Body of pancreas (tissue), 4 donors: ENCODE measurements around the gene FGF8. TPM values are rescaled to one million over a fixed set of nuclear protein-coding genes. Genes with fewer than 3 reads are reported as not detected.
"Not testable (repeated sequence)": the region's sequence is repeated elsewhere in the genome, so short reads cannot be mapped to it uniquely, and the experiment has no call there.

Source experiments
- ATAC-seq: fragments of 150-250 bp; one replicate; pipeline ENCODE4 v1.9.1; 2016
- DNase-seq, 4 donors: peaks; one replicate each; pipeline ENCODE4 v3.0.0-alpha.2; 2019
- H3K27ac ChIP-seq, 4 donors: fragments of 200-600 bp; sonication (generic); 1 replicate in 3 of 4; 2 replicates in 1 of 4; pipeline versions ENCODE4 v1.5.1 to v1.6.1; 2016 to 2019; ENCODE audit warnings: mild to moderate bottlenecking in 1 of 4, mixed read lengths in 1 of 4, moderate library complexity in 1 of 4
- H3K27me3 ChIP-seq, 2 donors: fragments of 200-600 bp; sonication (generic); one replicate each; pipeline ENCODE4 v1.6.0; 2016; ENCODE audit warnings: mild to moderate bottlenecking in 1 of 2
- H3K36me3 ChIP-seq, 2 donors: fragments of 200-600 bp; sonication (generic); replicated peaks in 1 of 2; 2 replicates each; pipeline ENCODE4 v1.5.1; 2016; ENCODE audit warnings: low read depth in 2 of 2; ENCODE audit not compliant: insufficient read depth in 1 of 2
- H3K4me1 ChIP-seq: fragments of 200-600 bp; sonication (generic); one replicate; pipeline ENCODE4 v1.6.0; 2016
- H3K4me3 ChIP-seq, 2 donors: fragments of 200-600 bp; sonication (generic); 1 replicate in 1 of 2; 2 replicates in 1 of 2; pipeline ENCODE4 v1.5.1; 2016 to 2019
- H3K9me3 ChIP-seq, 3 donors: fragments of 200-600 bp; sonication (generic); 1 replicate in 2 of 3; 2 replicates in 1 of 3; pipeline ENCODE4 v1.5.1; 2016
- CTCF ChIP-seq, 7 experiments: fragments of 450-650 bp in 4 of 7; fragments of 200-600 bp in 3 of 7; sonication (generic) in 3 of 7; IDR thresholded peaks; one replicate each; pipeline ENCODE4 v1.5.1; 2016 to 2019; ENCODE audit warnings: antibody characterized with exemption in 7 of 7
- POLR2A ChIP-seq, 3 donors: fragments of 450-650 bp; IDR thresholded peaks; one replicate each; pipeline ENCODE4 v1.6.1; 2016; ENCODE audit warnings: antibody characterized with exemption in 3 of 3, mild to moderate bottlenecking in 2 of 3
- WGBS, 2 donors: methylation state at CpG; one replicate each; pipeline ENCODE4 v1.1.5; 2017; 5-methylcytosine and 5-hydroxymethylcytosine counted together
- intact Hi-C: fragments of 100-400 bp; cut with DNase I; formaldehyde crosslinking; loops from one replicate; pipeline ENCODE4 v1.15.1; 2023
- total RNA-seq, 2 donors: library from RNA; depleted of rRNA; stranded (reverse); fragments of >200 nt; gene quantifications; one replicate each; pipeline ENCODE4 v1.1.0, GENCODE V29; 2016

FGF8 gene
- total RNA-seq, 2 donors from 2014 or later, result not detected

DNA sequence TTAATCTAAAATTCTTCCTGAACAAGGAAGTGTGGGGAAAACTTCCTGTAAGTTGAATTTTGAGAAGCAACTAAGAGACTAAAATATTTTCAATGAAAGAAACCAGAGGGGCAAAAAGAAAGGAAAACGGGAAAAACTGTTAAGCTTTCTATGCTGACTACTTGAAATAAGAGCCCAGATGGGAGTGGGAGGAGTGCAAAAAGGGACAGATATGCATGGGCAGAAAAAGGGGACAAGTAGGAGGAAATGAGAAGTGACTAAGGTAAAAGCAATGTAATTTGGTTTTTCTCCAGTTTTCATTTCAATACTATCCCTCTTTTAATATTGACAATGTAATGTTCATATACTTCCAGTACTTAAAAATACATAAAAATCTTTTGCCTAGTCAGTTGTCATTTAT is 31.2 kb upstream of the FGF8 start:
- no peak for TF ChIP-seq POLR2A (IDR thresholded peaks at IDR 0.05)
- TF ChIP-seq CTCF (IDR thresholded peaks at IDR 0.05), result no peak
- Histone ChIP-seq H3K4me1 (no peaks in the 10 kb centered on the region), H3K36me3 (peaks cover 4 to 37% of the 10 kb centered on the region in 2 donors), H3K9me3 (no peaks in the 10 kb centered on the region), H3K27me3 (no peaks in the 10 kb centered on the region), H3K4me3 (no peak overlapping the region), H3K27ac (no peak overlapping the region)
- intact Hi-C loops, result no loop called here
- ATAC-seq (no peak), DNase-seq (no peak)
- WGBS, 2 donors, result 84% methylated on average over 1 of the region's 1 CpG

GRCh38 chr10:101803511-101803910 is 27.6 kb upstream of the FGF8 start:
- intact Hi-C loops, result no loop called here
- ATAC-seq (no peak), DNase-seq (no peak)
- Histone ChIP-seq H3K27me3 (no peaks in the 10 kb centered on the region), H3K4me1 (no peaks in the 10 kb centered on the region), H3K27ac (no peak overlapping the region), H3K36me3 (peaks cover 11 to 47% of the 10 kb centered on the region in 2 donors), H3K9me3 (no peaks in the 10 kb centered on the region), H3K4me3 (no peak overlapping the region)
- TF ChIP-seq POLR2A (IDR thresholded peaks at IDR 0.05), result no peak
- no peak for TF ChIP-seq CTCF (IDR thresholded peaks at IDR 0.05)
- 76 to 78% methylated on average over 4 of the region's 4 CpGs for WGBS, 2 donors

- WGBS, 2 donors, result 76 to 78% methylated on average over 4 of the region's 4 CpGs
- H3K27ac ChIP-seq, result no peak overlapping the region
- H3K4me1 ChIP-seq, result no peaks in the 10 kb centered on the region
- ATAC-seq (no peak), DNase-seq (no peak)
- H3K4me3 ChIP-seq, result no peak overlapping the region
- H3K36me3 ChIP-seq, result peaks cover 19 to 54% of the 10 kb centered on the region in 2 donors
- H3K27me3 ChIP-seq, result no peaks in the 10 kb centered on the region
- intact Hi-C loops, result no loop called here
- TF ChIP-seq POLR2A (IDR thresholded peaks at IDR 0.05), result no peak
- no peak for TF ChIP-seq CTCF (IDR thresholded peaks at IDR 0.05)
- no peaks in the 10 kb centered on the region for H3K9me3 ChIP-seq
These were observed 21.6 kb upstream of the FGF8 start for GRCh38 chr10:101797403-101798059.

- TF ChIP-seq CTCF (IDR thresholded peaks at IDR 0.05) (no peak), POLR2A (IDR thresholded peaks at IDR 0.05) (no peak)
- intact Hi-C loops, result no loop called here
- no peaks in the 10 kb centered on the region for H3K9me3 ChIP-seq
- DNase-seq, result no peak
- no peaks in the 10 kb centered on the region for H3K27me3 ChIP-seq
- 94 to 95% methylated on average over 12 of the region's 12 CpGs for WGBS, 2 donors
- H3K27ac ChIP-seq, result no peak overlapping the region
- peaks cover 18 to 44% of the 10 kb centered on the region in 2 donors for H3K36me3 ChIP-seq
- H3K4me1 ChIP-seq, result no peaks in the 10 kb centered on the region
- ATAC-seq, result no peak
- H3K4me3 ChIP-seq, result no peak overlapping the region
These were observed 17.6 kb upstream of the FGF8 start for GRCh38 chr10:101793526-101793925.

DNA sequence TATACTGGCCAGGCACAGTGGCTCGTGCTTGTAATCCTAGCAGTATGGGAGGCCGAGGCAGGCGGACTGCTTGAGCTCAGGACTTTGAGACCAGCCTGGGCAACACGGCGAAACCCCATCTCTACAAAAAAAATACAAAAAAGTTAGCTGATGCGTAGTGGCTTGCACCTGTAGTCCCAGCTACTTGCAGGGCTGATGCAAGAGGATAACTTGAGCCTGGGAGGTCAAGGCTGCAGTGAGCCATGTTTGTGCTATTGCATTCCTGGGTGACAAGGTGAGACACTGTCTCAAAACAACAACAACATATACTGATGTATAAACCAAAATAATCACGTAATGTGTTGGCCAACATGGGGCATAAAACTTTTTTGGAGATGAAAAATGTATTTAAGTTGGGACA is 13.8 kb upstream of the FGF8 start:
- 92 to 96% methylated on average over 7 of the region's 7 CpGs for WGBS, 2 donors
- intact Hi-C loops, result no loop called here

DNA sequence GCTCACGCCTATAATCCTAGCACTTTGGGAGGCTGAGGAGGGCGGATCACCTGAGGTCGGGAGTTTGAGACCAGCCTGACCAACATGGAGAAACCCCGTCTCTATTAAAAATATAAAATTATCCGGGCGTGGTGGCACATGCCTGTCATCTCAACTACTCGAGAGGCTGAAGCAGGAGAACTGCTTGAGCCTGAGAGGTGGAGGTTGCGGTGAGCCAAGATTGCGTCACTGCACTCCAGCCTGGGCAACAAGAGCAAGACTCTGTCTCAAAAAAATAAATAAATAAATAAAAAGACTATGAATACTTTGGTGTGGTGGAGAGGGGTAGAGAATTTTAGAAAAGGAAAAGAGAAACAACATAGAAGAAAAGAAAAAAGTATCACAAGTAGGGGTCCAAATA is 13.3 kb upstream of the FGF8 start:
- ATAC-seq, H3K9me3 ChIP-seq, H3K27me3 ChIP-seq, intact Hi-C loops, H3K4me1 ChIP-seq, H3K27ac ChIP-seq, H3K4me3 ChIP-seq, DNase-seq: not testable (repeated sequence)
- WGBS, 2 donors, result 91 to 93% methylated on average over 9 of the region's 9 CpGs
- peaks cover 5 to 37% of the 10 kb centered on the region in 2 donors for H3K36me3 ChIP-seq

More for the DNA sequence above, 13.8 kb upstream of the FGF8 start:
- no peak for ATAC-seq
- H3K9me3 ChIP-seq, result no peaks in the 10 kb centered on the region
- TF ChIP-seq CTCF (IDR thresholded peaks at IDR 0.05) (no peak), POLR2A (IDR thresholded peaks at IDR 0.05) (no peak)
- no peak overlapping the region for H3K27ac ChIP-seq
- H3K4me3 ChIP-seq, result no peak overlapping the region
- no peaks in the 10 kb centered on the region for H3K4me1 ChIP-seq
- no peaks in the 10 kb centered on the region for H3K27me3 ChIP-seq
- peaks cover 5 to 40% of the 10 kb centered on the region in 2 donors for H3K36me3 ChIP-seq
- no peak for DNase-seq
